Measurements from ENCODE around the gene SRA1. TPM values are rescaled to one million over a fixed set of nuclear protein-coding genes. Genes with fewer than 3 reads are reported as not detected.

The SRA1 gene
- total RNA-seq, 1 donor from 2014 or later, result 34.6 TPM

DNA sequence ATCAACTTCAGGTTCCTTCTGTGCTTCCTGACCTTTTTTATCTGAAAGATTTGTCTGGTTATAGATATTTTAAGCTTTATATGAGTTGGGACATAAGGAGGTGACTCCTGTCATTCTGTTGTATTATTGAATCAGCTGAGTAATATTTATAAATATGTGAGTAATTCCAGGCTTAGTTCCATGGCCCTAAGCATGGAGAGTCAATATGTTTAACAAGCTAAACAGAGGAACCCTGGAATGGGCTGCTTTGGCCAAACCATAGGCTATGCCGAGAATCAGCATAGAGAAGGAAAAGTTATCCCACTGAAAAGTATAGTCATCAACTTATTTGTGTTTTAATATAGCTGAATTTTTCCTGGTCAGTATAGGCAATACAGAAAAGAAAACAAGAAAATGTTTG is 17.0 kb downstream of the SRA1 start:
- H3K9me3 Mint-ChIP-seq (ENCODE audit: low read depth), result no peaks in the 10 kb centered on the region

DNA sequence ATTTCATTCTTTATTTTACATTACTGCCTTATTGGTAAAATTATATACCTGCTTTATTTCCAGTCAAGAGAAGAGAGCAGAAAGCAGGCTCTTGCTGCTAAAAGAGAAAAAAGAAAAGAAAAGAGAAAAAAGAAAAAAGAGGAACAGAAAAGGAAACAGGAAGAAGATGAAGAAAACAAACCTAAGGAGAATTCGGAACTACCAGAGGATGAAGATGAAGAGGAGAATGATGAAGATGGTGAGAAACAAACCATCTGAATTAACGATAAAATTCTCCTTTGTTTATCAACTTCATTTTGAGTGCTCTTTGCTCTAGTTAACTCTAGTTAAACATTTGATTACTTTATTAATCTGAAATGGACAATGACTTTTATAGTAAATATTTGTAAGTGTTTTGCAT is 33.3 kb downstream of the SRA1 start:
- Mint-ChIP-seq H3K4me3 (ENCODE audit: low read depth) (no peak overlapping the region), H3K4me1 (ENCODE audit: low read depth) (no peaks in the 10 kb centered on the region), H3K9me3 (ENCODE audit: low read depth) (no peaks in the 10 kb centered on the region), H3K27ac (no peak overlapping the region), H3K27me3 (no peaks in the 10 kb centered on the region), H3K36me3 (ENCODE audit: insufficient read depth) (peaks cover 18% of the 10 kb centered on the region)
- TF ChIP-seq, protein P1, sequence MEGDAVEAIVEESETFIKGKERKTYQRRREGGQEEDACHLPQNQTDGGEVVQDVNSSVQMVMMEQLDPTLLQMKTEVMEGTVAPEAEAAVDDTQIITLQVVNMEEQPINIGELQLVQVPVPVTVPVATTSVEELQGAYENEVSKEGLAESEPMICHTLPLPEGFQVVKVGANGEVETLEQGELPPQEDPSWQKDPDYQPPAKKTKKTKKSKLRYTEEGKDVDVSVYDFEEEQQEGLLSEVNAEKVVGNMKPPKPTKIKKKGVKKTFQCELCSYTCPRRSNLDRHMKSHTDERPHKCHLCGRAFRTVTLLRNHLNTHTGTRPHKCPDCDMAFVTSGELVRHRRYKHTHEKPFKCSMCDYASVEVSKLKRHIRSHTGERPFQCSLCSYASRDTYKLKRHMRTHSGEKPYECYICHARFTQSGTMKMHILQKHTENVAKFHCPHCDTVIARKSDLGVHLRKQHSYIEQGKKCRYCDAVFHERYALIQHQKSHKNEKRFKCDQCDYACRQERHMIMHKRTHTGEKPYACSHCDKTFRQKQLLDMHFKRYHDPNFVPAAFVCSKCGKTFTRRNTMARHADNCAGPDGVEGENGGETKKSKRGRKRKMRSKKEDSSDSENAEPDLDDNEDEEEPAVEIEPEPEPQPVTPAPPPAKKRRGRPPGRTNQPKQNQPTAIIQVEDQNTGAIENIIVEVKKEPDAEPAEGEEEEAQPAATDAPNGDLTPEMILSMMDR (IDR thresholded peaks at IDR 0.05; ENCODE audit: unreplicated experiment), result no peak
- DNase-seq (ENCODE audit: low spot score, unreplicated experiment), result no peak

More for the DNA sequence above, 17.0 kb downstream of the SRA1 start:
- no peak overlapping the region for H3K4me3 Mint-ChIP-seq (ENCODE audit: low read depth)
- no peaks in the 10 kb centered on the region for H3K4me1 Mint-ChIP-seq (ENCODE audit: low read depth)
- no peak for DNase-seq (ENCODE audit: low spot score, unreplicated experiment)
- H3K27me3 Mint-ChIP-seq, result no peaks in the 10 kb centered on the region
- peaks cover 26% of the 10 kb centered on the region for H3K36me3 Mint-ChIP-seq (ENCODE audit: insufficient read depth)
- H3K27ac Mint-ChIP-seq, result no peak overlapping the region
- TF ChIP-seq, protein P1 (IDR thresholded peaks at IDR 0.05; ENCODE audit: unreplicated experiment), result no peak

DNA sequence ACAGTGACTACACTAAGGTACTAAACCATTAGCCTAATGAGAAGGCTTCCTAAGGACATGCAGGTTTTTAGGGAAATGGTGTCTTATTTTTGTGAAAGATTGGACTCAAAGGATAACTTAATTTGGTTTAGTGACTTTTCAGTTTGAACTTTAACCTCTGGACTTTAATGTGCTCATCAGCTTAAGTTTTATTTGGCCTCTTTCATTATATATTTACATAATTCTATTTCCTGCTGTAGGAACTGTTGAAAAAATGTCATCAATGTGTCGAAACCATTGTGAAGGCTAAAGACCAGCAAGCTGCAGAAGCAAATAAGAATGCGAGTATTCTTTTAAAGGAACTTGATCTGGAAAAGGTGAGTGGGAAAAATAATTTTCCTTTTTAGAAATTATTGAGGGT is 44.1 kb downstream of the SRA1 start:
- TF ChIP-seq, protein P1 (IDR thresholded peaks at IDR 0.05; ENCODE audit: unreplicated experiment), result no peak
- no peaks in the 10 kb centered on the region for H3K27me3 Mint-ChIP-seq
- H3K9me3 Mint-ChIP-seq (ENCODE audit: low read depth), result no peaks in the 10 kb centered on the region
- H3K4me1 Mint-ChIP-seq (ENCODE audit: low read depth), result no peaks in the 10 kb centered on the region
- no peak overlapping the region for H3K4me3 Mint-ChIP-seq (ENCODE audit: low read depth)
- H3K27ac Mint-ChIP-seq, result no peak overlapping the region
- DNase-seq (ENCODE audit: low spot score, unreplicated experiment), result no peak
- H3K36me3 Mint-ChIP-seq (ENCODE audit: insufficient read depth), result peaks cover 33% of the 10 kb centered on the region

DNA sequence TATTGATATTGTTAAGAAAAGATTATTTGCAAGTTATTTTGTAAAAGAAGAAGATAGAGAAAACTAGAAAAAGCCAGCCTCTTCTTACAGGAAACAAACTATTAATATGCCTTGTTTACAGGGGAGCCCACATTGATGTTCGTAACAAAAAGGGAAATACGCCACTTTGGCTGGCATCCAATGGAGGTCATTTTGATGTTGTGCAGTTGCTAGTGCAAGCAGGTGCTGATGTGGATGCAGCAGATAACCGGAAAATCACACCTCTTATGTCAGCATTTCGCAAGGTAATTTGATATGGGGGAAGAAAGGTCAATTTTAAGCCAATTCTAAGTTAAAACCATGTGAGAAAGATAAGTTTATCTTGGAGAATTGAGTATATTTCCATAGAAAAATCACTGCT is 47.4 kb downstream of the SRA1 start:
- DNase-seq (ENCODE audit: low spot score, unreplicated experiment), result no peak
- TF ChIP-seq, protein P1 (IDR thresholded peaks at IDR 0.05; ENCODE audit: unreplicated experiment), result no peak
- no peak overlapping the region for H3K27ac Mint-ChIP-seq
- H3K27me3 Mint-ChIP-seq, result no peaks in the 10 kb centered on the region
- H3K9me3 Mint-ChIP-seq (ENCODE audit: low read depth), result no peaks in the 10 kb centered on the region
- no peak overlapping the region for H3K4me3 Mint-ChIP-seq (ENCODE audit: low read depth)
- no peaks in the 10 kb centered on the region for H3K4me1 Mint-ChIP-seq (ENCODE audit: low read depth)
- H3K36me3 Mint-ChIP-seq (ENCODE audit: insufficient read depth), result peaks cover 27% of the 10 kb centered on the region

DNA sequence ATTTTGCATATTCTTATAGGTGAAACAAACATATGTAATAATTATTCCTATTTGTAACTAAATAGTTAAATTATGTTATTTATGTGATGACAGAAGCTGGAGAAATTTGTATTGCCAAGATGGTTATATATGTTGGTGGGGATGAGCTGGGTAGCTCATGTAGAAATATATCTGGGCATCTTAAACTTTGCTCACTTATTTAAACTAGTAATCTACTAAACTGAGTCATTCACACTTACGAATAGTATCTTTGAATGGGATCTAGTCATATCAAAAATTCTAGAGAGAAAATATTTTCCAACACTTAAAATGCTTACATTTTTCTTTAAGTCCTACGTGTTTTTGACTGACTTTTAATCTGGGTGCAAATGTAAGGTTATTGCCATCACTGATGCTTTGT is 54.4 kb downstream of the SRA1 start:
- no peaks in the 10 kb centered on the region for H3K27me3 Mint-ChIP-seq
- no peak overlapping the region for H3K27ac Mint-ChIP-seq
- peaks cover 1% of the 10 kb centered on the region for H3K4me1 Mint-ChIP-seq (ENCODE audit: low read depth)
- H3K9me3 Mint-ChIP-seq (ENCODE audit: low read depth), result no peaks in the 10 kb centered on the region
- no peak for DNase-seq (ENCODE audit: low spot score, unreplicated experiment)
- TF ChIP-seq, protein P1 (IDR thresholded peaks at IDR 0.05; ENCODE audit: unreplicated experiment), result no peak
- H3K36me3 Mint-ChIP-seq (ENCODE audit: insufficient read depth), result peaks cover 13% of the 10 kb centered on the region
- no peak overlapping the region for H3K4me3 Mint-ChIP-seq (ENCODE audit: low read depth)

Small RNAs within 50 kb of the gene (microRNA-seq; reads per million reads assigned to microRNA genes)
- gene MIR6831 (ENCODE audit: borderline number of aligned reads, unreplicated experiment), result not detected

Other genes with a start within 250 kb of the SRA1 start
- 0.84 and 1.3 TPM in 2 replicates for gene HBEGF, start 210.9 kb downstream of the SRA1 start, total RNA-seq
- 0.31 and 0.58 TPM in 2 replicates for gene SLC4A9, start 197.3 kb downstream of the SRA1 start, total RNA-seq
- 115 and 117 TPM in 2 replicates for gene ANKHD1, start 155.6 kb downstream of the SRA1 start, total RNA-seq
- gene EIF4EBP3, start 9.8 kb downstream of the SRA1 start, total RNA-seq, result 6.1 and 6.7 TPM in 2 replicates
- gene APBB3, start 7.1 kb upstream of the SRA1 start, total RNA-seq, result 47.8 and 53.6 TPM in 2 replicates
- gene SLC35A4, start 7.4 kb upstream of the SRA1 start, total RNA-seq, result 67.3 and 69.2 TPM in 2 replicates
- gene CD14, start 75.7 kb upstream of the SRA1 start, total RNA-seq, result 0.36 TPM in 1 of 2 replicates, not detected in the other
- gene TMCO6, start 82.0 kb upstream of the SRA1 start, total RNA-seq, result 25.9 and 27.5 TPM in 2 replicates
- gene NDUFA2, start 90.2 kb upstream of the SRA1 start, total RNA-seq, result 62.4 and 63.9 TPM in 2 replicates
- 76.1 and 85.2 TPM in 2 replicates for gene IK, start 90.4 kb upstream of the SRA1 start, total RNA-seq
- 26.0 and 26.9 TPM in 2 replicates for gene WDR55, start 107.4 kb upstream of the SRA1 start, total RNA-seq
- 3.1 and 4.0 TPM in 2 replicates for gene DND1, start 116.1 kb upstream of the SRA1 start, total RNA-seq
- 77.7 and 78.9 TPM in 2 replicates for gene HARS1, start 133.9 kb upstream of the SRA1 start, total RNA-seq
- 44.7 and 47.5 TPM in 2 replicates for gene HARS2, start 134.0 kb upstream of the SRA1 start, total RNA-seq
- 67.6 and 67.7 TPM in 2 replicates for gene ZMAT2, start 143.0 kb upstream of the SRA1 start, total RNA-seq
- not detected in 2 replicates for gene PCDHA1, start 228.7 kb upstream of the SRA1 start, total RNA-seq
- gene PCDHA2, start 237.4 kb upstream of the SRA1 start, total RNA-seq, result 5.6 and 5.9 TPM in 2 replicates
- 1.5 and 2.4 TPM in 2 replicates for gene PCDHA3, start 243.6 kb upstream of the SRA1 start, total RNA-seq
- gene PCDHA4, start 249.6 kb upstream of the SRA1 start, total RNA-seq, result 27.8 and 28.6 TPM in 2 replicates

Measured in progenitor cell of endocrine pancreas (in vitro differentiated cells).